ENCODE results near the gene MAP3K12.
"Not testable (repeated sequence)": the region's sequence is repeated elsewhere in the genome, so short reads cannot be mapped to it uniquely, and the experiment has no call there.

Gene MAP3K12

DNA sequence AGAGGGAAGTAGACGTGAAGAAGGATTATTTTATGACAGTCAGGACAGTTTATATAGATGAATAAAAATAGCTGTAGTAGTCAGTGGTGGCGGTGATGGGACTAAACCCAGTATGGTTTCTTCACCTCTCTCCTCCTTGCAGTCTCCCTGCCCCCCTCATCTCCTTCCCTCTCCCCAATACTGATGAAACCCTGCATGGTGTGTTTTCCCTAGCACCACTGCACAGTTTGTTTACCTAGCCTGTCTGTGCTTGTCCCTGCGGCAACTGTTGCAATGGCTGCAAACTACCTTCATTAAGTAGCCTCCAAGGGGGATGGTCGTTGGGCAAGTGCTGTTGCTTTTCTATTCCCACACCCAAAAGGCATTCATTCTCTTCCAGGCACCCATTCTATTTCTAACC, 32.6 kb downstream of the MAP3K12 start:
- no peak for DNase-seq

DNA sequence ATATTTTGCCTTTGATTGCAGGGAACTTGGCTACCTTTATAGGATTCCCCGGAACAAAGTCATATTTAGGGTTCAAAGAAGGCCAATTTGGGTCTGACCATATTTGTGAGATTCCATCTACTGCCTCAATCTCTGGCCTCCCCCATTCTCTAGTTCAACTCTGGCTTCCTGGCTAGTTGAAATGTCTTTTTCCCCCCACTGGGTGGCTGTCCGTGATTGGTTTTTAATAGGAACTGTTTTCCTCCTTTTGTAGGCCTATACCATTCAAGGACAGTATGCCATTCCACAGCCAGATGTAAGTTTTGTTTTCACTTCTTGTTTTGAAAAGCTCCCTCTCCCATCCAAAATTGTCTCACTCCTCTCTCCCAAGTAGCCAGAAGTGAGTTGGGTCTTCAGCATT, 33.6 kb downstream of the MAP3K12 start:
- no peak for DNase-seq

- DNase-seq, result no peak
Observed at GRCh38 chr12:53464685-53465418, 34.4 kb downstream of the MAP3K12 start.

DNA sequence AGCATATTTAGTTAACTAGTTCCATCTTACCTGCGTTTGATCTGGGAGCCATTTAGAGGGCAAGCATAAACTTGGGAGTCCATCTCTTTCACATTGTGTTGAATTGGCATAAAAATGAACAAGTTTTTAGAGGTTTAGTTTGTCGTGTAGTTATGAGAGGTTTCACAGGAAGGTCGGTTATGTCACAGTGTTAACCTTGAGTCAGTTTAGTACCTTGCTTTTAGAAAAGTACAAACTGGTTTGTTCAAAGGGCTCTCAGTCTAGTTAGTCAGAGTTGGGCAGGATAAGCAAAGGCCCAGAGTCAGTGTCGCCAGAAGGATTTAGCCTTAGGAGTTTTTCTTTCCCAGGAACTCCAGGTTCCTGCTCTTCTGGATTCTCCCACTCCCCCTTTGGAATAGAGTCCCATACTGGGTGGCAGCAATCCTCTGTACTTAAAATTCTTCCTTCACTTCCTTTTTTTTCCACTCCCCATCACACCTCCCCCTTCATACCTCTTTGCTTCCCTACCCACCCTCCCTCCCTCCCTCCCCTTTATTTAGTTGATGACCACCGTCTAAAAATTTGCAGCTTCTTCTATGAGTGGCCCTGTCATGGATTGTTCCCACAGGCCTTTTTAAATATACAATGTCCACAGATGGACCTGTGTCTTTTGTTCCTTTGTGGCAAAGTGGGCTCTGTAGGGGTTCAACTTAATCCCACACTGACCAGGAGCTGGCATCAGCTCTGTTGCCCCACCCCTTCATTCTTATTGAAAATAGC, 35.3 kb downstream of the MAP3K12 start:
- no peak for DNase-seq

- no peak for DNase-seq
Observed at GRCh38 chr12:53462935-53463334, 36.3 kb downstream of the MAP3K12 start.

DNA sequence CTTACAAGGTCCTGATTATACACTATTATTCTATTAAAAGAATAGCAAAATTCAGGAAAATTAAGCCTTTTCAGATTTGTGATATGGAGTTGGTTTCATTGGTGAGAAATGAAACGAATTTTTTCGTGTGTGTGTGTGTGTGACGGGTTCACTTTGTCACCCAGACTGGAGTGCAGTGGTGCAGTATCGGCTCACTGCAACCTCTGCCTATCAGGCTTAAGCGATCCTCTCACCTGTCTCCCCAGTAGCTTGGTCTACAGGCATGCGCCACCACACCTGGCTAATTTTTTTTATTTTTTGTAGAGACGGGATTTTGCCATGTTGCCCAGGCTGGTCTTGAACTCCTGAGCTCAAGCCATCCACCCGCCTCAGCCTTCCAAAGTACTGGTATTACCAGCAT, 37.7 kb downstream of the MAP3K12 start:
- no peak for DNase-seq

- no peak for DNase-seq
Observed at GRCh38 chr12:53461059-53461458, 38.2 kb downstream of the MAP3K12 start.

DNA sequence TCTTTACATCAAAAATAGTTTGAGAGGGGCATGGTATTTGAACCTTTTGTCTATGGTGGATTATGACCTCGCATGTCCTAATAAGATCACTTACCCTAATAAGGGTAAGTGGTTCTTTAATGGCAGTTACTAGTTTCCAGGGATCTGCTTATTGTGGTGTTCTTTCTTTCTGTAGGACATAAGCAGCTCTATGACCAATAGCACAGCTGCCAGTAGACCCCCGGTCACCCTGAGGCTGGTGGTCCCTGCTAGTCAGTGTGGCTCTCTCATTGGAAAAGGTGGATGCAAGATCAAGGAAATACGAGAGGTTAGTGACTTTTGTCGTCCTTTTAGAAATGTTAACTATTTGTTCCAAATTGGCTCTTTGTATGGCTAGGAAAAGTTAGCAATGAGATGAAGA, 40.2 kb downstream of the MAP3K12 start:
- no peak for DNase-seq

- no peak for DNase-seq
Observed at GRCh38 chr12:53456654-53457366, 42.4 kb downstream of the MAP3K12 start.

GRCh38 chr12:53454707-53455106, 44.6 kb downstream of the MAP3K12 start:
- DNase-seq, result no peak

DNA sequence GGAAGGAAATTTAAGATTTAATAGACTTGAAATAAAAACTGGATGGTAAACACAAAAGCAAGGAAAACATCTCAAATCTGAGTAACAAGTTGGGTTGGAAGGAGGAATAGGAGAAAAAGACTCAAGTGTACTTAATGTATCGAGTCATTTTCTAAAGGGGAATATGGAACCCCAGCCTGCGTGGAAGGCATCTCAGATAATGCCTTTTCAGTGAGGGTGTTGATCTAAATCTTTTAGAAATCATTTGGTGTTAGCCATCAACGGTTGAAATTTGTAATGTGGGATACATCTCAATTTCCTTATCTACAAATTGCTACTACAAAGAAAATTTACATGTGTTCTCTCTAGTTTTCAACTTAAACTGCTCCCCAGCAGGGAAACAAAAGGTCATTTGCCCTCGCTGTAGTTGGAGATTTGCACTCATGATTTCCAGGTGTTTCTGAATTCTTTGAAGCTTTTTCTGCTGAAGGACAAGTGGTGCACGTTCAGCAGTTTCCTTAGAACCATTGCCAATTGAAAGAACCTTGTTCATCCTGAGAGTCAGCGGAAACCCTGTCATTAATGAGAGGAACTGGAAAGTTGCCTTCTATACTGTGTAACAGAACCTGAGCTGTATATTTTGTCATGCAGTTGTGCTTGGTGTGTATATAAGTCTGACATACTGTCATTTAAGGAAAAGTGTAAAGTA, 45.2 kb downstream of the MAP3K12 start:
- DNase-seq, result no peak

DNA sequence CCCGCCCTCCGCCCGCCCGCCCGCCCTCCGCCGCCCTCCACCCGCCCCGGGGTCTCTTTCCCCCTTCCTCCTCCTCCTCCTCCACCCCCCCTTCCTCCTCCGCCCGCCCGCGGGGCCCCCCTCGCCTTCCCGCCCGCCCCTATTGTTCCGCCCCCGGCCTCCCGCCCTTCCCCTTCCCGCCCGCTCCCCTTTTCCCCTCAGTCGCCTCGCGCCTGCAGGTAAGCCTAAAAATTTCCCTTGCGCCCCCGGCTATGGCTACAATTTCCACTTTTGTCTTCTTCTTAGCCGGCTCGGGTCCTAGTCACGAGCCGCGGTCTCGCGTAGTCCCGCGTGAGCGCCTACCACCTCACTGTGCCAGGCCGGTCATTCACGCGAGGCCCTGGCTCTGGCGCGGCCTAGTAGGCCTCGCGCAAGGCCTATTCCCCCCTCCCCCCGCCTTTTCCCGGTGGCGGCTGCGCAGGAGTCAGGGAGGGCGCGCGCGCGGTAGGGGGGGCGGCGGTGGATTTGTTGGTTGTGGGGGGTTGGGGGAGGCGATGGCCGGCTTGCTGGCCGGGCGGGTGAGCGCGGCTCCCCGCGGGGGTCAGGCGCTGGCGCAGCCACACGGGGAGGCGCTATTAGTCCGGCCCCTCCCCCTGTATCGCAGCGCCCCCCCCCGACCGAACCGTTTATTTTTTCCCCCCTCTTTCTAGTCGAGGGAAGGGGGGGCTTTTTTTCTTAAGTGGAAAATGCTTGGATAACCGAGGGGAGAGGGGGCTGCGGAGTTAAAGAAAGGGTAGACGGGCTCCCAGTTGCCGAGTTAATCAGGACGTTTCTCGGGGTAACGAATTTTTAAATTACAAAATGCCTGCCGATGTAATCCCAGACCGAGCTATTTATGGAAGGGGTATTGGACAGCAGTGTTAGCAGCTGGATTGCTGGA, 46.8 kb downstream of the MAP3K12 start:
- peak; percentile 82 for DNase-seq

- DNase-seq, result peak; percentile 94
Observed at GRCh38 chr12:53451661-53452158, 47.5 kb downstream of the MAP3K12 start, which contains the start of gene PCBP2. Gene PCBP2, plus strand, starts transcription at chr12:53452102. Its CDS starts 2,699 bp downstream, at chr12:53454801.

DNA sequence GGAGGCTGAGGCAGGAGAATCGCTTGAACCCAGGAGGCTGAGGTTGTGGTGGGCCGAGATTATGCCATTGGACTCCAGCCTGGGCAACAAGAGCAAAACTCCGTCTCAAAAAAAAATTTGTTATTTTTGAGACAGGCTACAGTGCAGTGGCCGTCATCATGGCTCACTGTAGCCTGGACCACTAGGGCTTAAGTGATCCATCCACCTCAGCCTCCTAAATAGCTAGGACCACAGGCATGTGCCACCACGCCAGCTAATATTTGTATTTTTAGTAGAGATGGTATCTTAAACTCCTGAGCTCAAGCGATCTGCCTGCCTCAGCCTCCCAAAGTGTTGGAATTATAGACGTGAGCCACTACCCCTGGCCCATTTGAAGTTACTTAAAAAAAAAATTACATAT, 48.3 kb downstream of the MAP3K12 start:
- no peak for DNase-seq

DNA sequence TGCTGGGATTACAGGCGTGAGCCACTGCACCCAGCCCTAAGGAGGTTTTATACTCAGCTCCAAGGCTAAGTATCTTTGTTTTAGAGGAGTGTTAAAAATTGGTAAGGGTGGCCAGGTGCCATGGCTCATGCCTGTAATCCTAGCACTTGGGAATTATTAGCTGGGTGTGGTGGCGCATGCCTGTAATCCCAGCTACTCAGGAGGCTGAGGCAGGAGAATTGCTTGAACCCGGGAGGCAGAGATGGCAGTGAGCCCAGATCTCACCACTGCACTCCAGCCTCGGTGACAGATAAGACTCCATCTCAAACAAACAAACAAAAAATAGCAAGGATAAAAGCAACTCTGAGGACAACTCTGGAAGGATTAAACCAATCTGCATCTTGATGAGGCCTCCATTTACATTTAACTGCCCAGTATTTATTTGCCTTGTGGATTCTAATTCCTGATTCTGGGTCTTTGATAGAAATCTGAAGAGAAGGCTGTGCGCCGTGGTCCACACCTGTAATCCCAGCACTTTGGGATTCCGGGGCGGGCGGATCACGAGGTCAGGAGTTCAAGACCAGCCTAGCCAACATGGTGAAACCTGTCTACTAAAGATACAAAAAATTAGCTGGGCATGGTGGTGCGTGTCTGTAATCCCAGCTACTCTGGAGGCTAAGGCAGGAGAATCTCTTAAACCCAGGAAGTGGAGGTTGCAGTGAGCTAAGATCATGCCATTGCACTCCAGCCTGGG, 54.5 kb downstream of the MAP3K12 start:
- DNase-seq, result not testable (repeated sequence)

GRCh38 chr12:53443955-53444354, 55.3 kb downstream of the MAP3K12 start:
- no peak for DNase-seq

DNA sequence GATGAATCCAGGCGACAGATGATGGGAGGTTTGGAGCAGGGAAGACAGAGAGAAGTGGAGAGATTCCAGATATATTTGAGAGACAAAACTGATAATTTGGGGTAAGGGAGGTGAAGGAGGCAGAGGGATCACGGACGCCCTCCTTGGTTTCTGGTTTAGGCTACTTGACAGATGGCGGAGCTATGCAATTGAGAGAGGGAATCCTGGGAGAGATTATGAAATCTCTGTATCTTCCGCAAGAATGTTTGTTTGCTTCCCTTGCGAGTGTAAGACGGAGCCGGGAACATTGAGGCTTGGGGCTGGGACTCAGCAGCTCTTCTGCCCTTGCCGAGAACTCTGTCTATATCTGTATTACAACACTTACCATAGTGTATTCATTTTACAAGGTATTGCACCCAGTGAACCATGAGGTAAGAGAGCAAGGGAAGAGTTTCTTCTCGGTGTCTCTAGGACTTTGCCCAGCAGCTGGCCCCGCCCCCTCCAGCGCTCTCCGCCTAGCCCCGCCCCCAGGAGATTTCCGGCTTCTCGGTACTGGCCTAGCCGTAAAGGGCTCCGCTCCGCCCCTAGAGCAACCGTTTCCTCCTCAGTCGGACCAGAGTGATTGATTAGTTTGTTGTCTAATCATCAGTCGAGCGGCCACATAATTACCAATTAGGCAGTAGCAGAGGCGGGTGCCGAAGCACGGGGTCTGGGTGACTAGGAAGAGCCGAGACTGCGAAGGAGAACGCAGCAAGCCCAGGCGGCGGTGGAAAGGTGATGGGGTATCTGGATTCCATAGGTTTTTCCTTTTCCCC, 58.0 kb downstream of the MAP3K12 start, which contains the start of gene PRR13:
Gene PRR13 (plus strand): TSS at position 695 of the 794 bp plus-strand sequence. CDS start 981 bp downstream, outside the sequence.
- DNase-seq, result peak; percentile 96

DNA sequence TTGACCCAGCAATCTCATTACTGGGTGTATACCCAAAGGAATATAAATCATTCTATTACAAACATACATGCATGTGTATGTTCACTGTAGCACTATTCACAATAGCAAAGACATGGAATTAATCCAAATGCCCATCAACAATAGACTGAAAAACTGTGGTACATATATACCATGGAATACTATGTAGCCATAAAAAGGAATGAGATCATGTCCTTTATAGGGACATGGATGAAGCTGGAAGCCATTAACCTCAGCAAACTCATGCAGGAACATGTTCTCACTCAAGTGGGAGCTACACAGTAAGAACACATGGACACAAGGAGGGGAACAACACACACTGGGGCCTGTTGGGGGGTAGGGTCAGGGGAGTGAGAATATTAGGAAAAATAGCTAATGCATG, 59.7 kb downstream of the MAP3K12 start:
- DNase-seq, result not testable (repeated sequence)

DNA sequence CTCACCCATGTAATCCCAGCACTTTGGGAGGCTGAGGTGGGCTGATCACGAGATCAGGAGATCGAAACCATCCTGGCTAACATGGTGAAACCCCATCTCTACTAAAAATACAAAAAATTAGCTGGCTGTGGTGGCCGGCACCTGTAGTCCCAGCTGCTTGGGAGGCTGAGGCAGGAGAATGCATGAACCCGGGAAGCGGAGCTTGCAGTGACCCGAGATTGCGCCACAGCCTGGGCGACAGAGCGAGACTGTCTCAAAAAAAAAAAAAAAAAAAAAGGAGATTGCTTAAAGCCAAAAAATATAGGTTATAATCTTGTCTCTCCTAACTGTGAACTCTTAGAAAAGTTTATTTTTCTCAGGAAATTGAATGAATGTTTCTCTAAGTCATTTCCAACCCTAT, 63.9 kb downstream of the MAP3K12 start:
- DNase-seq, result not testable (repeated sequence)

DNA sequence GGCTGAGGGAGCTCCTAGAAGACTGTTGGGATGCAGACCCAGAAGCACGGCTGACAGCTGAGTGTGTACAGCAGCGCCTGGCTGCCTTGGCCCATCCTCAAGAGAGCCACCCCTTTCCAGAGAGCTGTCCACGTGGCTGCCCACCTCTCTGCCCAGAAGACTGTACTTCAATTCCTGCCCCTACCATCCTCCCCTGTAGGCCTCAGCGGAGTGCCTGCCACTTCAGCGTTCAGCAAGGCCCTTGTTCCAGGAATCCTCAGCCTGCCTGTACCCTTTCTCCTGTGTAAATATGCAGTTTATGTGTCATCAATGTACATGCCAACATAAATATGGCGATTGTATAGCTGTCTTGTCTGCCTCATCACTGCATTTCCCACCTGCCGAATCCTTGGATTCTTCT, 68.1 kb downstream of the MAP3K12 start:
- DNase-seq, result no peak
